HG03103 (cell line): Measurements from ENCODE around the gene EDEM1.

Experiments used
- ATAC-seq: cut with Tn5 transposase; IDR thresholded peaks from one replicate; pipeline ENCODE4 v1.9.1; 2021; ENCODE audit warnings: low read depth; ENCODE audit not compliant: unreplicated experiment

Gene EDEM1

GRCh38 chr3:5264093-5264600, 76.6 kb downstream of the EDEM1 start:
- no peak for ATAC-seq

GRCh38 chr3:5264896-5265770, 77.6 kb downstream of the EDEM1 start:
- ATAC-seq = no peak

GRCh38 chr3:5267252-5267651, 79.7 kb downstream of the EDEM1 start:
- ATAC-seq = no peak

GRCh38 chr3:5267889-5268288, 80.4 kb downstream of the EDEM1 start:
- ATAC-seq = no peak
